MCF 10A (cell line): Measurements from ENCODE around the gene COL5A3. TPM values are rescaled to one million over a fixed set of nuclear protein-coding genes. Genes with fewer than 3 reads are reported as not detected.

Experiments
- BruUV-seq: library from RNA; stranded (reverse); fragments of 400-500 nt; replicated peaks from 2 replicates; lab custom pipeline; 2021; lab: Mats Ljungman, UMichigan
- CTCF ChIA-PET: fragments of 300-600 bp; sonication (Branson Sonifier 250); formaldehyde crosslinking; extraction: SDS; loops from one replicate; lab custom pipeline; 2021; ENCODE audit warnings: antibody characterized with exemption, inconsistent platforms; lab: Yijun Ruan, JAX
- POLR2A ChIA-PET: fragments of 300-600, 350-650 bp; sonication (Branson Sonifier 250); formaldehyde crosslinking; extraction: SDS; loops from one replicate; lab custom pipeline; 2020; ENCODE audit warnings: antibody characterized with exemption, inconsistent platforms; lab: Yijun Ruan, JAX
- DNase-seq: peaks from one replicate; pipeline ENCODE4 v3.0.0-alpha.2; 2018; ENCODE audit not compliant: unreplicated experiment
- H3K27ac Mint-ChIP-seq: one replicate; pipeline ENCODE4 v1.8.0; 2022; ENCODE audit warnings: mild to moderate bottlenecking, low read depth, mixed read lengths; ENCODE audit not compliant: unreplicated experiment
- H3K27me3 Mint-ChIP-seq: one replicate; pipeline ENCODE4 v1.8.0; 2022; ENCODE audit warnings: mixed read lengths; ENCODE audit not compliant: insufficient read depth, unreplicated experiment
- H3K36me3 Mint-ChIP-seq: one replicate; pipeline ENCODE4 v1.8.0; 2022; ENCODE audit warnings: mild to moderate bottlenecking, moderate library complexity, mixed read lengths; ENCODE audit not compliant: insufficient read depth, unreplicated experiment
- H3K4me1 Mint-ChIP-seq: one replicate; pipeline ENCODE4 v1.8.0; 2022; ENCODE audit warnings: mixed read lengths; ENCODE audit not compliant: insufficient read depth, unreplicated experiment
- H3K4me3 Mint-ChIP-seq: one replicate; pipeline ENCODE4 v1.8.0; 2022; ENCODE audit warnings: mild to moderate bottlenecking, moderate library complexity, mixed read lengths; ENCODE audit not compliant: unreplicated experiment
- H3K9me3 Mint-ChIP-seq: one replicate; pipeline ENCODE4 v1.8.0; 2022; ENCODE audit warnings: mixed read lengths; ENCODE audit not compliant: unreplicated experiment
- CTCF ChIP-seq: fragments of 200-600 bp; IDR thresholded peaks from one replicate; pipeline ENCODE4 v1.8.0; 2022; ENCODE audit warnings: antibody characterized with exemption, mild to moderate bottlenecking; ENCODE audit not compliant: unreplicated experiment
- intact Hi-C: fragments of 100-400 bp; cut with micrococcal nuclease; formaldehyde crosslinking; loops from 2 replicates; pipeline ENCODE4 v1.14.1; 2022
- total RNA-seq: library from RNA; stranded (reverse); gene quantifications from 2 replicates; pipeline ENCODE4 v1.2.3, GENCODE V29; 2022

The COL5A3 gene
- total RNA-seq, 1 experiment from 2014 or later, result 1.5 TPM

DNA sequence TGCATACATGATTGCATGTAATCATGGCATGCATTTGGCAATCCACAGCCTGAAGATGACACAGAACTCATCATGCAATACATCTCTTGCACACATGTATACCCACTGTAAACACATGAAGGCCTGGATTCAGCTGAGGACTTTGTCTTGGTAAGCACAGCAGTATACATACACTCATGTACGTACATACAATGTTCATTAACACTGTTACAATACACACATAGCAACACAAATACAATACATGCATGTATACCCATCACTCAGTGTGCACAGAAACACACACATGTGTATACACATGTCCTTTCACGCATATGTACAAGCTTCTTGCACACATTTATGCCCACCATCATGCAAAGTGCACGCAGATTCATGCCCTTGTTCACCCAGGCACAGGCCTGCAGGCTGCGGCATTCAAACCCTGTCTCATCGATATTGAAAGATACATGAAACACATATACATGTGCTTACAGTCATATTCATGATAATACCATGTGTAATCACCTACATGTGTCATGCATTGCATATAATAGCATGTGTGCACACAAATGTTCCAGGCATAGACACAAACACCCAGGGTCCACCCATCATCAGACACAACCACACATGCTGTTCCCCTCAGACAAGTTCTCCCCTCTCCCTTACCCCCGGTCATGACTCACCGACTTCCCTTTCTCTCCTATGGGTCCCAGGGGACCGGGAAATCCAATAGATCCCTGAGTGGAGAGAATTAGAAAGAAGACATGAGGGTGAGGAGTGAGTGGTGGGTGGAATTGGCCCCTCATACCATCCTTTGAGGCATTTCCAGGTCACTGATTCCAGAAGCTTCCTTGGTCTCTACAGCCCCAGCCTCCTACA is 28.7 kb downstream of the COL5A3 start:
- Mint-ChIP-seq H3K27ac (no peak overlapping the region), H3K4me3 (no peak overlapping the region), H3K27me3 (peaks cover 31% of the 10 kb centered on the region), H3K4me1 (no peaks in the 10 kb centered on the region), H3K9me3 (no peaks in the 10 kb centered on the region), H3K36me3 (no peaks in the 10 kb centered on the region)
- intact Hi-C loops, result no loop called here
- TF ChIP-seq CTCF, result no peak
- ChIA-PET CTCF (interaction anchor here (0.7 kb wide), 1 partner anchor 20 kb away, joined by 5 read pairs; no protein-coding TSS in a partner anchor), POLR2A (no interaction called here)
- DNase-seq, result peak; percentile 23
- BruUV-seq, result no TSS peak

GRCh38 chr19:9972103-9972502 is 38.2 kb downstream of the COL5A3 start:
- H3K4me1 Mint-ChIP-seq, result no peaks in the 10 kb centered on the region
- H3K27ac Mint-ChIP-seq, result no peak overlapping the region
- H3K36me3 Mint-ChIP-seq, result no peaks in the 10 kb centered on the region
- H3K4me3 Mint-ChIP-seq, result no peak overlapping the region
- H3K9me3 Mint-ChIP-seq, result no peaks in the 10 kb centered on the region
- no peak for TF ChIP-seq CTCF
- no TSS peak for BruUV-seq
- H3K27me3 Mint-ChIP-seq, result peaks cover 19% of the 10 kb centered on the region
- CTCF ChIA-PET, result no interaction called here
- DNase-seq, result no peak
- intact Hi-C loops, result no loop called here
- POLR2A ChIA-PET, result no interaction called here

DNA sequence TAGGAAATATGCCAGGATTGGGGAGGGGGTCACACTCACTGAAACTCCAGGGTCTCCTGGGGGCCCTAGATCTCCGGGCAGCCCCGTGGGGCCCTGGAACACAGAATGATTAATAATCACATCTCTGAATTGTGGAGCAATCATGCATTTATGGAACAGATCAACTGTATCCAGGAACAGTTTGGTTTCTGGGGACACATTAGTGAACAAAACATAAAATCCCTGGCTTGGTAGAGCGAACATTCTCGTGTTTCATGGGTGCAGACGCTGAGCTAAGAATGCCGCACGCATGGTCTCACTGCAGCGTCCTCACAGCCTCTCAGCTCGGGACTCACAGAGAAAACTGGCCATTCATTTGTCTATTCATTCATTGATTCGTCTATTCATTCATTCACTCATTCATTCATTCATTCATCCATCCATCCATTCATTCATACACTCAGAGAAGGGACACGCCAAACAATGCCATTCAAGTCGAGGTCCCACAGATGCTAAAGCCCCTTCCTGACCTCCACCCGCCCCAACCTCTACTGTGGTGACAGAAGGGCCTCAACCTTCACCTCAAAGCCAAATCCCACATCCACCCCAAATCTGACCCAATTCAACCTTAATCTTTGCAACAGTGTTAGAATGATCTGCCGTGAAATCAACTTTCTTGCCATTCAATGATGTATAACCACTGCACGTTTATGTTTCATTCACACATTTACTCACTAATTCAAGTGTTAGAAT is 39.0 kb downstream of the COL5A3 start:
- DNase-seq, result no peak
- Mint-ChIP-seq H3K4me1 (peaks cover 5% of the 10 kb centered on the region), H3K27me3 (peaks cover 27% of the 10 kb centered on the region), H3K4me3 (no peak overlapping the region), H3K9me3 (no peaks in the 10 kb centered on the region), H3K27ac (no peak overlapping the region), H3K36me3 (no peaks in the 10 kb centered on the region)
- no TSS peak for BruUV-seq
- POLR2A ChIA-PET, result no interaction called here
- CTCF ChIA-PET, result no interaction called here
- intact Hi-C loops, result no loop called here
- TF ChIP-seq CTCF, result no peak

- ChIA-PET CTCF (no interaction called here), POLR2A (no interaction called here)
- Mint-ChIP-seq H3K4me3 (no peak overlapping the region), H3K4me1 (peaks cover 5% of the 10 kb centered on the region), H3K9me3 (no peaks in the 10 kb centered on the region), H3K27ac (no peak overlapping the region), H3K36me3 (no peaks in the 10 kb centered on the region), H3K27me3 (peaks cover 28% of the 10 kb centered on the region)
- intact Hi-C loops, result no loop called here
- no peak for TF ChIP-seq CTCF
- no peak for DNase-seq
- BruUV-seq, result no TSS peak
Measured at GRCh38 chr19:9970481-9970880, 39.8 kb downstream of the COL5A3 start.
